ENCODE measurements around the gene LENG9.

GRCh38 chr19:54492568-54492967, 29.0 kb upstream of the LENG9 start:
- TF ChIP-seq, protein P1, sequence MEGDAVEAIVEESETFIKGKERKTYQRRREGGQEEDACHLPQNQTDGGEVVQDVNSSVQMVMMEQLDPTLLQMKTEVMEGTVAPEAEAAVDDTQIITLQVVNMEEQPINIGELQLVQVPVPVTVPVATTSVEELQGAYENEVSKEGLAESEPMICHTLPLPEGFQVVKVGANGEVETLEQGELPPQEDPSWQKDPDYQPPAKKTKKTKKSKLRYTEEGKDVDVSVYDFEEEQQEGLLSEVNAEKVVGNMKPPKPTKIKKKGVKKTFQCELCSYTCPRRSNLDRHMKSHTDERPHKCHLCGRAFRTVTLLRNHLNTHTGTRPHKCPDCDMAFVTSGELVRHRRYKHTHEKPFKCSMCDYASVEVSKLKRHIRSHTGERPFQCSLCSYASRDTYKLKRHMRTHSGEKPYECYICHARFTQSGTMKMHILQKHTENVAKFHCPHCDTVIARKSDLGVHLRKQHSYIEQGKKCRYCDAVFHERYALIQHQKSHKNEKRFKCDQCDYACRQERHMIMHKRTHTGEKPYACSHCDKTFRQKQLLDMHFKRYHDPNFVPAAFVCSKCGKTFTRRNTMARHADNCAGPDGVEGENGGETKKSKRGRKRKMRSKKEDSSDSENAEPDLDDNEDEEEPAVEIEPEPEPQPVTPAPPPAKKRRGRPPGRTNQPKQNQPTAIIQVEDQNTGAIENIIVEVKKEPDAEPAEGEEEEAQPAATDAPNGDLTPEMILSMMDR (IDR thresholded peaks at IDR 0.05; ENCODE audit: insufficient read depth, low read depth, low read length) = no peak
- no peak for TF ChIP-seq EZH2 (IDR thresholded peaks at IDR 0.05; ENCODE audit: insufficient read depth, low read length)
